ENCODE data around the gene CCDC181.

DNA sequence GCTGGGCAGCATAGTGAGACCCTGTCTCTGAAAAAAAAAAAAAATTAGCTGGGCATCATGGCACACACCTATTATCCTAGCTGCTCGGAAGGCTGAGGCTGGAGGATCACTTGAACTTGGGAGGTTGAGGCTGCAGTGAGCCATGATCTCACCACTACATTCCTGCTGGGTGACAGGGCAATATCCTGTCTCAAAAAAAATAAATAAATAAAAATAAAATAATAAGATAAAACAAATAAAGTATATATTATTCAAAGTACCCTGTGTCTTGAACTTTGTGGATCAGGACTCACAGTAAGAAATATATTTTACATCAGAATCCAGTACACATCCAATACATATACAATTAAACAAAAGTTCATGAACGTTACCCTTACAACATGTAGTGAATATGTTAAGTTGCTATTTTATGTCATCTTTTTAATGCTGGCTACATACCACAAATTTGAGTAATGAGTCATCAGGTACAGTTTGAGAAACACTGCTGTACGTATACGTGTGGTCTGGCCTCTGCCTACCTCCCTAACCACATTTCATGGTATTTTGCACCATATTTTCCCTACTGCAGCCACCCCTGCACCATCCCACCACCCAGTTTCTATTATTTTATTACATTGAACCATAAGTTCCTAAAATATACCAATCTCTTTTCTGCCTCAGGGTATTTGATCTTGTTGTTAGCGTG is 64.1 kb downstream of the CCDC181 start:
- TF ChIP-seq, protein P1, sequence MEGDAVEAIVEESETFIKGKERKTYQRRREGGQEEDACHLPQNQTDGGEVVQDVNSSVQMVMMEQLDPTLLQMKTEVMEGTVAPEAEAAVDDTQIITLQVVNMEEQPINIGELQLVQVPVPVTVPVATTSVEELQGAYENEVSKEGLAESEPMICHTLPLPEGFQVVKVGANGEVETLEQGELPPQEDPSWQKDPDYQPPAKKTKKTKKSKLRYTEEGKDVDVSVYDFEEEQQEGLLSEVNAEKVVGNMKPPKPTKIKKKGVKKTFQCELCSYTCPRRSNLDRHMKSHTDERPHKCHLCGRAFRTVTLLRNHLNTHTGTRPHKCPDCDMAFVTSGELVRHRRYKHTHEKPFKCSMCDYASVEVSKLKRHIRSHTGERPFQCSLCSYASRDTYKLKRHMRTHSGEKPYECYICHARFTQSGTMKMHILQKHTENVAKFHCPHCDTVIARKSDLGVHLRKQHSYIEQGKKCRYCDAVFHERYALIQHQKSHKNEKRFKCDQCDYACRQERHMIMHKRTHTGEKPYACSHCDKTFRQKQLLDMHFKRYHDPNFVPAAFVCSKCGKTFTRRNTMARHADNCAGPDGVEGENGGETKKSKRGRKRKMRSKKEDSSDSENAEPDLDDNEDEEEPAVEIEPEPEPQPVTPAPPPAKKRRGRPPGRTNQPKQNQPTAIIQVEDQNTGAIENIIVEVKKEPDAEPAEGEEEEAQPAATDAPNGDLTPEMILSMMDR (IDR thresholded peaks at IDR 0.05; ENCODE audit: poor library complexity), result no peak
- TF ChIP-seq EZH2phosphoT487 (IDR thresholded peaks at IDR 0.05; ENCODE audit: low read depth, severe bottlenecking, unreplicated experiment) (no peak), EZH2 (IDR thresholded peaks at IDR 0.05; ENCODE audit: borderline replicate concordance) (no peak)
